SW 1271 (cell line): ENCODE measurements around the gene PCCA.
"Not testable (repeated sequence)": the region's sequence is repeated elsewhere in the genome, so short reads cannot be mapped to it uniquely, and the experiment has no call there.

ENCODE experiments used
- DNase-seq, 2 experiments: peaks; one replicate each; lab custom pipeline; 2025; lab: John Stamatoyannopoulos, UW

Gene PCCA

DNA sequence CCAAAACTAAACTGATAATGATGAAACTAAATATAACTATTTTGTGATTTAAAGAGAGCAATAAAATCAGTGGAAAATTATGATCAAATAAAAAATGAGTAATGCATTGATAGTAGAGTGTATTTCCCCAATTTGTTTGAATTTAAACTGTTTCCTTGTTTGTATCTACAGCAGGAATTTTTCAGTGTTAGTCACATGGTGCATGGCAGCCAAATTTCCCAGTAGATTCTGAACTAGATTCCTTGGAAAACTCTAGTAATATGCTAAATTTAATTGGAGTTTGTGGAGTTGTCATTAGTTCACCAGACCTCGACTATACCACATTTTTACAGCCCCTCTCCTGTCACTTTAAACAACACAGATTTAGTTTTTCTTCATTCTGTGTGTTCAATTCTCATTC is 156.2 kb downstream of the PCCA start:
- no peak for DNase-seq

DNA sequence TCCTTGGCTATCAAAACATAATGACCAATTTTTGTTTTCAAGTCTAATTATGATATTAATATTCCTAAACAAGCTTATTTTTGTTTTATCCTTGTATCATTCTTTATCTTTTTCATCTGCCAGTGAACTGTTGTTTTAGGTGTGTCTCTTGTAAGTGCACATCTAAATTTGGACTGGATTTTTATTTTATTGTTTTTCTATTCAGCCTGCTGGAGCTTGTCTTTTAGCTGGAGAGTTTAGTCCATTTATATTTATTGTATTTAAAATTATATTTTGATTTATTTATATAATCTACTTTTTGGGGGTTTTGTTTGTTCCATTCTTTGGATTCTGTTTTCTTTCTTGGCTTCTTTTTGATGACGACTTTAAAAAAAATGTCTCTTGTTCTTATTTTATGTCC is 159.0 kb downstream of the PCCA start:
- no peak for DNase-seq

DNA sequence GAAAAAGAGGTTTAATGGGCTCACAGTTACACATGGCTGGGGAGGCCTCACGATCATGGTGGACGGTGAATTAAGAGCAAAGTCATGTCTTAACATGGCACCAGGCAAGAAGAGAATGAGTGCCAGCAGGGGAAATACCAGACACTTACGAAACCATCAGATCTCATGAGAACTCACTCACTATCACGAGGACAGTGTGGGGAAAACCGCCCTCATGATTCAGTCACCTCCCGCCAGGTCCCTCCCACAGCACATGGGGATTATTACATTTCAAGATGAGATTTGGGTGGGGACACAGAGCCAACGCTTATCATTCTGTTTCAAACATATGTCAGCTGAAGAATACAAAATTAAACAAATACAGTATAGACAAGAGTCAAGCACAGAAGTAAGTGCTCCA is 165.1 kb downstream of the PCCA start:
- no peak for DNase-seq

DNA sequence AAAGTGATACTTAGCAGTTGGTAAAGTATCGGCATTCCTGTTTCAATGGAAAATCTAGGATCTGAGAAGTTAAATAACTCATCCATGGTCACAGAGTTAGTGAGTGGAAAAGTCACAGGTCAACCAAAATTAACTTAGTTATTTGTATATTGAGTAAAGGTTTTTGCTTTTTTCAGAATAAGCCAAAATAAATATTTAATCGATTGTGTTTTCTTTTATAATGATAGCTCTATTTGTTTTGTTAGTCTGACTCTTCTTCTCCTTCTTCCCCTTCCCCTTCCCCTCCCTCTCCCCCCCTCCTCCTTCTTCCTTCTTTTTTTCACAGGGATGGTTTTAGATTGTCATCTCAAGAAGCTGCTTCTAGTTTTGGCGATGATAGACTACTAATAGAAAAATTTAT is 173.5 kb downstream of the PCCA start:
- no peak for DNase-seq

DNA sequence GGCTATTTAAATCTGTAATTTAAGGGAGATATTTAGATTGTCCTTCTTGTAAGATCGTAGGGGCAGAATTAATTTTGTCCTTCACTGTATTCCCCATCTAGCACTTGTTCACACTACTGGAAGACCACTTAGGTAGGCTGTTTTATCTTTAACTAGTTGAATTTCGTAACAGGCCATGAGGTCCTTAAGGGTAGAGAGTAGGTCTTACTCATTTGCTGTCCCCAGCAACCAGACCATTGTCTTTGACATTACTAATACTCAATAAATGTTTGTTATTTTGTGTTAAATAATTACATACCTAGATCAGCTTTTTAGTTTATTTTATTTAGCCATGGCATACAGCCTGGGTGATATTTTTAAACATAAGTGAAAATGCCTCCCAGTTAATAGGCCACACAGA is 177.1 kb downstream of the PCCA start:
- no peak for DNase-seq

DNA sequence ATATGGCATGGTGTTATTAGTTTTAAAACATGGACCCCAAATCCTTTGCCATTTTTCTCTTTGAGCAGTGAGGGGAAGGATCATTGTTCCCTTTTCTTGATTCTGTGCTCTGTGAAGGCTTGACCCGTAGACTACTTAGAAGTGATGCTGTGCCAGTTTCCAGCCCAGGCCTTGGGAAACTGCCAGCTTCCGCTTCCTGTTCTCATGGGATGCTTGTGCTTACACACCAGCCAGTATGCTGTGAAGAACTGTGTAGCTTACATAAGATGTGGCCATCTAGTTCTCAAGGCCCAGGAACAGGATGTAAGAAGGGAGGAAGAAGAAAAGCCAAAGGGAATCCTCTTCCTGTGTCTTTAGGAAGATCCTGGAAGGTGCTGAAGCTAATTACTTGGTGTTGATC is 180.9 kb downstream of the PCCA start:
- DNase-seq = no peak

DNA sequence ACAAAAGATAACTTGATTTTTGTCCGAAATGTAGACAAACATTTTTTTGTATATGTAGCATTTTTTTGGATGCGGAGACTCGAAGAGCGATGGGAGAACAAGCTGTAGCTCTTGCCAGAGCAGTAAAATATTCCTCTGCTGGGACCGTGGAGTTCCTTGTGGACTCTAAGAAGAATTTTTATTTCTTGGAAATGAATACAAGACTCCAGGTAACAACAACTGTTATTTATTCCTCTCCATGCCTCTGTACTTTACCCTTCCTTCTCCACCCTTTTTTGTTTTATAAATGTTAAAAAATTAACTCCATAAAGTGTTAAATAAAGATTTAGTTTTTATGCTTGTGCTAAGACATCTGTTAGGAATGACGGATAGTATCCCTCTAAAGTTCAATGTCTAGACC is 184.2 kb downstream of the PCCA start:
- DNase-seq = no peak

DNA sequence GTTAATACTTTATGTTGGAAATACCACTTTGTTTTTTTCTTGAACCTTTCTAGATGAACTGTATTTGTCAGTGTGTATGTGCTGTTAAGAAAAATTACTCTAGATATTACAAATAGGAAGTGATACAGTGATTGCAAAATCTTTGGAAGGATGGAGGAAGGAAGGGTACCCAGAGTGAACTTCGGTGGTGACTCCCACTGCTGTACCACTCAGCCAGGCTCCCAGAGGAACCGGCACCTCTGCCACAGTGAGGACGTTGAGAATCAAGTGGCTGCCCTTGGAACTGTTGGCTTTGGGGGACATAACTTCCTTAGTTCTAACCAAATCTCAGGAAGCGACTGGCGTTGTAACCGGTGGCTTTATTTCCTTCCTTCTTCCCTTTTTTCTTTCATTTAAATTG is 184.7 kb downstream of the PCCA start:
- no peak for DNase-seq

DNA sequence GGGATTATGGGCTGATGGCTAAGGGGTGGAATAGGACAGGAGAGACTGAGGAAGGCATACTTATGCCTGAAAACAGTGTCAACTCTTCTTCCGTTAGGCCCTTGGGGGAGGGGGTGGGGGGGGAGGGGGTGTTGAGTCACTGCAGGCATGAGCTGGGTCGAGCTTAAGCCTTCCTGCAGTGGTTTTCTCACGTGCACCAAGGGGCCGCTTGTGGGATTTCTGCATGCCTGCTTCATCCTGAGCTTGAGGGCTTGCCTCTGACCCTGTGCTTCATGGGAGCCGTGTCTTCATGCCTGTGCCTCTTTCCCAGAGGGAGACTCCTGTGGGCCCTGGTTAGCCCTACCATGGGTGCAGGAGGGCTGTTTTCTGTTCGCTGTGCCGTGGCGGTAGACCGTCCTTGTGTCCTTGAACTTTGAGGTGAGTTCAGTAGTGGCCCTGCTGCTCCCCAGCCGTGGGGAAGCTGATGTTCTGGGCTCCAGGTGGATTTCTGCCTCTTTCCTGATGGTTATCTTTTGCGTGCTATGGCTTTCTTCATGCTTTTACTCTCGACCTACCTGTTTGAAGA is 186.1 kb downstream of the PCCA start:
- no peak for DNase-seq

DNA sequence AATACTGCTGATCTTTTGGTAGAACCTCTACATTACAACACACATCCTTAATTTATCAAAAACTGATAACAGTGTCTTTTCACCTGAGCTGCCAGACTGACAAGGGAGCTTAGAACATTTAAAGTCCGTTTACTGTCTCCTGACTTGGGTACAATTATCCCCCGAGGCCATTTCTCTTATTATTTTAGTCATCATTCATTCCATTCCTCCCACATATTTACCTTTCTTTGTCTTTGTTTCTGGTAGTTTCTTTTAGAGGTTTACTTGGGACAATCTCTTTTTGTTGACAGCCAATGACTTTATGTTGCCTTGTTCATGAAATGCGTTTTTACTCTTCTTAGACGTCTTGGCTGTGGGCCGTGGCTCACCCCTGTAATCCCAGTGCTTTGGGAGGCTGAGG is 186.9 kb downstream of the PCCA start:
- no peak for DNase-seq

DNA sequence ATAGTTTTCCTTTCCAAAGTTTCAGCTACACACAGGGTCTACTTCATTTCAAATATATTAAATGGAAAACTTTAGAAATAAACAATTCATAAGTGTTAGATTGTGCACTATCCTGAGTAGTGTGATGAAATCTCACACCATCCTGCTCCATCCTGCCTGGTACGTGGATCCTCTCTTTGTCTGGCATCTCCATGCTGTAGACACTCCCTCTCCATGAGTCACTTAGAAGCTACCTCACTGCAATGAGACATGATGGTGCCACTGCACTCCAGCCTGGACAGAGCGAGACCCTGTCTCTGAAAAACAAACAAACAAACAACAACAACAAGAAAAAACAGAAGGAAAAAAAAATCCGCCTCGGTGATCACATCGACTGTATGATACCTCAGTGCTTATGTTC is 191.8 kb downstream of the PCCA start:
- DNase-seq = no peak

DNA sequence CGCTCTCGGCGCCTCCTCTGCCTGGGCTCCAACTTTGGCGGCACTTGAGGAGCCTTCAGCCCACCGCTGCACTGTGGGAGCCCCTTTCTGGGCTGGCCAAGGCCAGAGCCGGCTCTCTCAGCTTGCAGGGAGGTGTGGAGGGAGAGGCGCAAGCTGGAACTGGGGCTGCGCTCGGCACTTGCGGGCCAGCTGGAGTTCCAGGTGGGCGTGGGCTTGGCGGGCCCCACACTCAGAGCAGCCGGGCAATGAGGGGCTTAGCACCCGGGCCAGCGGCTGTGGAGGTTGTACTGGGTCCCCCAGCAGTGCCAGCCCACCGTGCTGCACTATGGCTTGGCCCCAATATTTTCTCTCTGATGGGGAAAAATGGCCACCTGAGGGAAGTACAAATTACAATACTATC is 193.4 kb downstream of the PCCA start:
- not testable (repeated sequence) for DNase-seq

DNA sequence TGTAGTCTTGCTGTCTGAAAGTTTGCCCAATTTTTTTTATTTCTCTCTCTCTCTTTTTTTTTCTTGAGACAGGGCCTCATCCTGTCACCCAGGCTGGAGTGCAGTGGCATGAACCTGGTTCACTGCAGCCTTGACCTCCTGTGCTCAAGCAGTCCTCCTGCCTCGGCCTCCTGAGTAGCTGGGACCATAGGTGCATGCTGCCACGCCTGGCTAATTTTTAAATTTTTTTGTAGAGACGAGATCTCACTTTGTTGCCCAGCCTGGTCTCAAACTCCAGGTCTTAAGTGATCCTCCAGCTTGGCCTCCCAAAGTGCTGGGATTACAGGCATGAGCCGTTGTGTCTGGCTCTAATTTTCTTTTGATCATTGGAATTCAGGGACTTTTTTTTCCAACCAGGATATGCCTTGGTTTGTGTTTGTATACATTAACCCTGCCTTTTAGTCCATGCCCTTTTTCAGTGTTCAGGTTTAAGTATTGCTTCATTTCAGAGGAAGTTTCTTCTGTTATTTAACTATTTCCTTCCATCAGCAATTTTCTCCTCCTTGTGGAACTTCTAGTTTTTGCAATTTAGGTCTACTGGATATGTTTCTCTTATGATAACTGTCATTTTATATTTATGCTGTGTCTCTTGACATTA is 201.4 kb downstream of the PCCA start:
- no peak for DNase-seq

DNA sequence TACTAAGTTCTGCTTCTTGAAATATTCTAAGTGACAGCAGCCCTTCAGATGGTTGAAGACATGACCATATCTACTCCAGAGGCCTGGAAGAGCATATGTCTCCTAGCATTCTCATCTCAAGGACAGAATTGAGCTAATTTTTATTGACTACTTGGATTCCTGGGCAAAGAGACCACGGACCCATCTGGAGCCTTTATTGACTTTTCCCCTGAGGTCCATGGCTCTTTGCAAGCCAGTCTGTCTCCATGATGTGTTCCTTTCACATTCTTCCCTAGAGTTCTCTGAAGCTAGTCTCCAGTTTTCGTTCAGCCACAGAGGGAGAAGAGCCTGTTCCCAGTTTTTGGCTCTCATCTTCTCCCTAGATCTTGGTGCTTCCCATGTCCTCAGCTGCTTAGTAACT is 202.7 kb downstream of the PCCA start:
- DNase-seq = no peak

DNA sequence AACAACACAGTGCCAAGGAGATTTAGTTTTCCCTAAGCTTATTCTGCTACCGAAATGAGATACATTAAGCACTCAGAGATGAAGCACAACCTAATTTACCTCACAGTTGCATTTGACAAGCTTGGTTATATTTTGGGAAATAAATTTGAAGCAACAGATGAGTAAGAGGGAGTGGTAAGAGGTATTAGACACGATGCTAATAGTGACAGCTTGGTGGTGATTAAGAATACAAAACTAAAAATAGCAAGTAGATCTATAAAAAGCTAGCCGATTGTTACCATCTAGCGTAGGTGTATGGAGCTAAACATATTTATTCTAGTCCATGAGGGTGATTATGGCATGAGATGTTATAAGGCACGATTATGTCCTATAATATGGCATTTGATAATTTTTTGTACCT is 208.5 kb downstream of the PCCA start:
- DNase-seq = no peak

DNA sequence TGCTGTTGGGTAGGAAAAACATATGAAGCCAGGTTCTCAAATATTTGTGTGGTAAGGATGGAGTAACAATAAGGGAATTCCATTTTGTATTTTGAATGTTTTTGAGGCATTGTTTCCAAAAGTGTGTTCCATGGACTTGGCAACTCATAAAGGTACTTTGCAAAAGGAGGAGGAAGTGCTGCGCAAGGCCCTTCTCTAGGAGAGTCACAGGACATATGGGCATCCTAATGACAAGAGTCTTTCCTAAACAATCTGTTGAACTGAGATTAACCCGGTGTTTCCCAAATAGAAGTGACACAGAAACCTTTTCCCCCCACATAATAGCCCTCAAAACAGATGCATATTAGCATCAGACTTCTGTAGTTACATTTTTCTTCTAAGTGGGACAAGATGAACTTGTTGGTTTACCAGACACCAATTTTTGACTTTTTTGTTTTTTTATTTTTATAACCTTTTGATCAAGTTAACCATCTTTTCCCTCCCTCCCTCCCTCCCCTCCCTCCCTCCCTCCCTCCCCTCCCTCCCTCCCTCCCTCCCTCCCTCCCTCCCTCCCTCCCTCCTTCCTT is 209.3 kb downstream of the PCCA start:
- DNase-seq = no peak

DNA sequence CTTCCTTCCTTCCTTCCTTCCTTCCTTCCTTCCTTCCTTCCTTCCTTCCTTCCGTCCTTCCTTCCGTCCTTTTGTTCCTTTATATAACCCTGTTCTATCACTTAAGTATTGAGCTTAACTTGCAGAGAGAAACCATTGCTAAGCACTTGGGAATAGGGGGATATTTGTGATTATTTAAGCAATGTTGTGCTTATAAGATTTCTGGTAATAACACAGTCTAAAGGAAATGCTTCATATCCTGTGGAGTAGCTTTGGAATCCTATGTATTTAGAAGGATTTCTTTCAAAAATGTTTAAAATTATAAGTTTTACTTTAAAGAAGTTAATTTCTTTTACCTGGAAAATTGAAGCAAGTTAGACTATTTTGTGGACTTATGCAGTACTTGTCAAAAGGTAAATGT is 209.8 kb downstream of the PCCA start:
- no peak for DNase-seq

DNA sequence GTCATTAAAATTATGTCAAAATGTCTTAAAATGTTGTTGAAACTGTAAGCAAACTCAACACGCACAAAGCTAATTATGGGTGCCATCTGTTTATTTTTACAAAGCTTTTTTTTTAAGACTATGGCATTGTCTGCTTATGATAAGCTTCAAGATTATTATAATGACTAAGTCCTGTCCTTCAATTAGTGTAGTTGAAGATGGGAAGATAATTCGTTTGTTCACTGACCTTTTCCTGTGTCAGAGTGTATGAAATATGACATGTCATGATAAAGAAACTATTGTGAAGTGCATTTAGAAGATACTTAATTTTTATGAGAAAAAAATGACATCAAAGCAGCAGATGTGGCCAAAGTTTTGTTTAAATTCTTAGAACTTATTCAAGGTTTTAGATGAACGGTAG is 211.3 kb downstream of the PCCA start:
- no peak for DNase-seq

DNA sequence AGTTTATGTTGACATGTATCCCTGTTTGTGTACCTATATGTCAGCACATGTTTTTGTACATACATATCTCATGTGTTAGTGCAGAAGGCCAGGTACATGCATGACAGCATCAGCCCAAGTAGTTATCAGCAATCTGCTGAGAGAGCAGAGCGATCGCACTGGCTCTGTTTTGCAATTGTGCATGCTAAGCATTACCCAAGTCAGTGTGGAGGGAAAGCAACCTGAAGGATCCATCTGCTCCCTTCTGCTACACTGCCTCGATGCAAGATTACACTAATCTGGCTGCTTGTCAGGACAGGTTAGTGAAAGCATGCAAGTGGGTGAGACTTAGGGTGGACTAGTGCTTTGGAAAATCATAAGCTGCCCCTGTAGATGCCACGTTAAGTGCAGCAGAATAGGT is 211.8 kb downstream of the PCCA start:
- no peak for DNase-seq

DNA sequence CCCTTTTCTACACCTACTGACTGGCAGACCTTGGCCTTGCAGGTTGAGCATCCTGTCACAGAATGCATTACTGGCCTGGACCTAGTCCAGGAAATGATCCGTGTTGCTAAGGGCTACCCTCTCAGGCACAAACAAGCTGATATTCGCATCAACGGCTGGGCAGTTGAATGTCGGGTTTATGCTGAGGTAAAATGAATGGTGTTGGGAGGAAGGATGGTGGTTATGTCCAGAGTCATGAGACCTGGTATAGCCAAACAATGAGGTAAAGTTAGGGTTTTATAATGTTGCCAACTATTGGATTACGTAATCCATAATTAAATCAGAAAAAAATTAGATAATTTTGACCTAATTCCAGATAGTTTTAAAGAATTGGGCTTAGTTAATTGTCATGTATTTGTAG is 212.5 kb downstream of the PCCA start:
- no peak for DNase-seq

DNA sequence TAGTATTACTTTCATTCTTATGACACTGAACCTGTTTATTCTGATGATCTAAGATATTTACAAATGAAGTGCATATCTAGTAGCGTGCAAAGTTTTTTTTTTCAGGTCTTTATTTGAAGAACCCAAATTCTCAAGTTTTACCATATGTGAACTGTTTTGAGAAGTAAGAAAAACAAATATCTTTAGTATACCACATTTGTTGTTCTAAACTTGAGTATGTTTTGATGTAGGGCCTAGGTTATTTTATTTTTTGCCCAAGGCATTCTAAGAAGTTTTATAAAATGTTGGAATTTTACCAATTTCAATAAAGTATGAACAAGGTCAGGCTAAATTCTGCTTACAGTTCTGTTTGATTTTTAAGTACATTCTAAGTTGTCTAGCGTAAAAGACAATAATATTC is 213.5 kb downstream of the PCCA start:
- DNase-seq = no peak

DNA sequence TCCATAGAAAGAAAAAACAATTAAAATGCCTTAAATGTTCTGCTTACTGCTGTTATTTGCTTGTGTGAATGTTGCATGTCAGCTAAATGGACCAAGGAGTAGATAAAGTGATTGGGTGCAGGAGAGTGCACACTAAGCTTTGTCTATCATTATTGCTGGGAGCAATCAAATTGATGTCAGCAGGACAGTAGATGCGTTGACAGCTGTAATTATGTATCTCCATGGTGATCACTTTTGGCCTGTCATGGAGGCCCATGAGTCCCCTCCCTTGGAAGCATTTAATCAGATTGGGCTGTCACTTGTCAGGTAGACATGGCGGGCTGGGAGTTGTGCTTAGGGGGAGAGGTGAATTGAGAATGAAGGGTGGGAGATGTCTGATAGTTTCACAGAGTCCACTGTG is 215.3 kb downstream of the PCCA start:
- DNase-seq = no peak

DNA sequence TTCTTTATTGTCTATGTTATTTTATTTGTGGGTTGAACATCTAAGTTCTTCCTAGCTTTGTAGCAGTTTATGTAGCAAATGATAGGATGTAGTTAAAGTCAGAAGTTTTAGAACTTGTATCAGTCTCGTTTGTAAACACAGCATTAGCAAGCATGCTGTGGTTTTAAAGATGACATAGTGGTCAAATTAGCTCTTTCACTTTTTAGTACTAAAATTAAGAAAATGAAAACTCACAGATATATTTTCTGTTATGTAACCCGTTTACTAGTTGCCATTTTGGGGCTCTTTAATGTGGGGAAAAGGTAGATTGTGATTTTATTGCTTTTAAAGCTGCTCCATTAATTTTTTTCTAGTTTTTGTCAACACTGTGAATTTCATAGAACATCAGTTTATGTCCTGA is 216.5 kb downstream of the PCCA start:
- no peak for DNase-seq

DNA sequence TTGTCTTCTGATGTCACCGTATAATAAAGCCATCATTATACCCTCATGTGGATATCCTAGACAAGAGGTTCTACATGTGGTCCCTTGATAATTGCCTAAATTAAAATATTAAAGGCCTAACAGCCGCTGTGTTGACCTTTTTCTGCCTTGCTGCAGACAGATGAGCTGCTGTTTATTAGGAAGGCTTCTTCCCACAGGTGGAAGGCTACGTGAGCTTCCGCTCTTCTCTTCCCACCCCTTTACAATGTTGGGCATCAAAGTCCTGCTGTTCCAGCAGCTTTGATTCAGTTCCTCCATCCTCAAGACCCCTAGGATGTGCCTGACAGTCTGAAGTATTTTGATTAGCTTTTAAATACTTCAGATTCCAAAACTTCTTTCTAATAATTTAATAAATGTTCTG is 217.1 kb downstream of the PCCA start:
- no peak for DNase-seq
